HepG2 (cell line): Measurements from ENCODE around the gene MTSS2. TPM values are rescaled to one million over a fixed set of nuclear protein-coding genes. Genes with fewer than 3 reads are reported as not detected.

Experiments
- CBFB ChIP-seq: sonication (generic); formaldehyde crosslinking; IDR thresholded peaks from 2 replicates; pipeline ENCODE4 v1.4.0; 2020; ENCODE audit warnings: missing genetic modification reagents
- CBX5 ChIP-seq: sonication (generic); formaldehyde crosslinking; IDR thresholded peaks from 2 replicates; pipeline ENCODE4 v1.4.0; 2020; ENCODE audit warnings: missing genetic modification reagents, borderline replicate concordance
- DBP ChIP-seq: sonication (generic); formaldehyde crosslinking; IDR thresholded peaks from 2 replicates; pipeline ENCODE4 v1.4.0; 2020; ENCODE audit warnings: missing genetic modification reagents; ENCODE audit errors: not compliant biosample characterization
- MIER2 ChIP-seq: IDR thresholded peaks from 2 replicates; pipeline ENCODE4 v1.6.1; 2016; ENCODE audit warnings: missing biosample characterization, missing genetic modification reagents
- PHF8 ChIP-seq: sonication (generic); formaldehyde crosslinking; IDR thresholded peaks from 2 replicates; pipeline ENCODE4 v1.5.0; 2020; ENCODE audit warnings: missing genetic modification reagents
- RERE ChIP-seq: IDR thresholded peaks from 2 replicates; pipeline ENCODE4 v1.6.1; 2016; ENCODE audit warnings: low read depth, missing genetic modification reagents, missing compliant biosample characterization
- RFX1 ChIP-seq: fragments of 450-650 bp; IDR thresholded peaks from 2 replicates; pipeline ENCODE4 v1.6.1; 2017
- SRSF4 ChIP-seq: fragments of 200-400 bp; formaldehyde crosslinking; IDR thresholded peaks from one replicate; pipeline ENCODE4 v1.6.1; 2018; ENCODE audit warnings: mild to moderate bottlenecking, low read depth, low read length, moderate library complexity; ENCODE audit not compliant: poor library complexity, severe bottlenecking
- THAP11 ChIP-seq: IDR thresholded peaks from 2 replicates; pipeline ENCODE4 v1.6.1; 2016; ENCODE audit warnings: missing biosample characterization, missing genetic modification reagents
- ZFP36L1 ChIP-seq: sonication (generic); formaldehyde crosslinking; IDR thresholded peaks from 2 replicates; pipeline ENCODE4 v1.8.0; 2022; ENCODE audit warnings: mild to moderate bottlenecking, missing genetic modification reagents, moderate library complexity
- ZFP41 ChIP-seq: sonication (generic); formaldehyde crosslinking; IDR thresholded peaks from 2 replicates; pipeline ENCODE4 v1.4.0; 2020; ENCODE audit warnings: mild to moderate bottlenecking, missing genetic modification reagents, borderline replicate concordance
- ZMAT5 ChIP-seq: sonication (generic); formaldehyde crosslinking; IDR thresholded peaks from 2 replicates; pipeline ENCODE4 v1.5.0; 2020; ENCODE audit warnings: mild to moderate bottlenecking, low read depth, missing genetic modification reagents, borderline replicate concordance
- ZNF281 ChIP-seq: sonication (generic); formaldehyde crosslinking; IDR thresholded peaks from 2 replicates; pipeline ENCODE4 v1.4.0; 2020; ENCODE audit warnings: missing genetic modification reagents, borderline replicate concordance
- ZNF720 ChIP-seq: sonication (generic); formaldehyde crosslinking; IDR thresholded peaks from 2 replicates; pipeline ENCODE4 v1.4.0; 2020; ENCODE audit warnings: missing genetic modification reagents
- ZSCAN31 ChIP-seq: sonication (generic); formaldehyde crosslinking; IDR thresholded peaks from 2 replicates; pipeline ENCODE4 v1.5.0; 2020; ENCODE audit warnings: low read depth, mild to moderate bottlenecking, missing genetic modification reagents
- polyA plus RNA-seq, 8 experiments: library from polyadenylated mRNA; depleted of rRNA in 3 of 8; stranded (reverse) in 7 of 8; unstranded in 1 of 8; fragments of >200 nt; fragmentation: Illumina TruSeq in 4 of 8; extraction: Trizol in 4 of 8; gene quantifications; 2 replicates each; pipeline versions ENCODE4 v1.2.1 to v1.2.3, GENCODE V29; 2011 to 2016; ENCODE audit warnings: low read depth in 4 of 8, missing spikeins in 1 of 8, mixed read lengths in 1 of 8; ENCODE audit not compliant: insufficient read depth in 1 of 8
- total RNA-seq, 5 experiments: library from RNA; depleted of rRNA; stranded (reverse); fragments of >200 nt; fragmentation: Illumina TruSeq; extraction: Trizol; gene quantifications; 2 replicates each; pipeline ENCODE4 v1.2.3, GENCODE V29; 2016; ENCODE audit warnings: low read depth in 1 of 5
- TF ChIP-seq, protein P1 (sequence below): sonication (generic); formaldehyde crosslinking; IDR thresholded peaks from 2 replicates; pipeline ENCODE4 v1.9.0; 2021; ENCODE audit warnings: missing genetic modification reagents, borderline replicate concordance

Gene MTSS2
- total and polyA plus RNA-seq, 2 of the 13 experiments (the other 11 are each of a cell fraction or from before 2014, with no cell fraction given): 132 to 242 TPM

DNA sequence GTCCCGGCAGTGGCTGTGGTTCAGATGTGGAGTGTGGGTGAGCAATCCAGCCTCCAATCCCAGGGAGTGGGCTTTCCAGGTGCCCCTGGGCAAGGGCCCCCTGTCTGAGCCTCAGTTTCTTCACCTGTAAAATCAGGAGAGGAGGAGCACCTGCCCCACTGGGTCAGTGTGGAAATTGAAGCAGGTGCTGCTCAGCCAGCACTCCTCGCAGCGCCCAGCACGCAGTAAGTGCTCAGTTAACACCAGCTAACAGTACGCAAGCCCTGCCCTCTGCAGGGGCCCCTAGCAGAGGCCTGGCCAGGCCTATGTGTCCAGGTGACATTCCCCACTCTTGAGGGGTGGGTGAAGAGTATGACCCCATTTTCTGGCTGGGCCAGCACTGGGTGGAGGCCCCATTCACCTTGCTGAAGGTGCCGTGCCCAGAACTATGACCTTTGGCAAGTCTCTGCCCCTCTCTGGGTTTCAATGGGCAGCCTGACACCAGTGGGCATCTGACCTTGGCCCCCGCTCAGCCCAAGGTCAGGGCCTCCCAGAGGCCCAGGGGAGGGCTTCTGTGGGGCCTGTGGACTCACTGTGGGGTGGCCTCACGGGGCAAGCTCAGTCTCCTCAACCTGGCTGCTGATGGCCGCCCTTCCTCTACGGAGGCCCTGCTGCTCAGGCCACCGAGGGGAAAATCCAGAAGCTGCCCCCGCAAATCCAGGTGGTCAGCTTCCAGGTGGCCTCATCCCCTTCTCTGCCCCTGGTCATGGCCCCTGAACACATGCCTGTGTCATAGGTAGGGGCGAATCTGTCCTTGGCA is 2.5 kb downstream of the MTSS2 start (continued):
- TF ChIP-seq RERE (CRISPR knock-in tag) (no peak), ZFP36L1 (CRISPR knock-in tag) (no peak), ZNF720 (CRISPR knock-in tag) (no peak), ZMAT5 (no peak), ZFP41 (no peak), PHF8 (CRISPR knock-in tag) (peak; percentile 57), RFX1 (no peak), DBP (CRISPR knock-in tag) (no peak), ZSCAN31 (CRISPR knock-in tag) (no peak), CBFB (no peak), SRSF4 (no peak), MIER2 (CRISPR knock-in tag) (no peak), CBX5 (CRISPR knock-in tag) (peak; percentile 9; the same call in 1 of the 2 replicates), THAP11 (CRISPR knock-in tag) (0 out of 2 replicates have a peak, but pooled peaks have one; percentile 23), ZNF281 (no peak; the same call in 1 of the 2 replicates)
- TF ChIP-seq, protein P1, sequence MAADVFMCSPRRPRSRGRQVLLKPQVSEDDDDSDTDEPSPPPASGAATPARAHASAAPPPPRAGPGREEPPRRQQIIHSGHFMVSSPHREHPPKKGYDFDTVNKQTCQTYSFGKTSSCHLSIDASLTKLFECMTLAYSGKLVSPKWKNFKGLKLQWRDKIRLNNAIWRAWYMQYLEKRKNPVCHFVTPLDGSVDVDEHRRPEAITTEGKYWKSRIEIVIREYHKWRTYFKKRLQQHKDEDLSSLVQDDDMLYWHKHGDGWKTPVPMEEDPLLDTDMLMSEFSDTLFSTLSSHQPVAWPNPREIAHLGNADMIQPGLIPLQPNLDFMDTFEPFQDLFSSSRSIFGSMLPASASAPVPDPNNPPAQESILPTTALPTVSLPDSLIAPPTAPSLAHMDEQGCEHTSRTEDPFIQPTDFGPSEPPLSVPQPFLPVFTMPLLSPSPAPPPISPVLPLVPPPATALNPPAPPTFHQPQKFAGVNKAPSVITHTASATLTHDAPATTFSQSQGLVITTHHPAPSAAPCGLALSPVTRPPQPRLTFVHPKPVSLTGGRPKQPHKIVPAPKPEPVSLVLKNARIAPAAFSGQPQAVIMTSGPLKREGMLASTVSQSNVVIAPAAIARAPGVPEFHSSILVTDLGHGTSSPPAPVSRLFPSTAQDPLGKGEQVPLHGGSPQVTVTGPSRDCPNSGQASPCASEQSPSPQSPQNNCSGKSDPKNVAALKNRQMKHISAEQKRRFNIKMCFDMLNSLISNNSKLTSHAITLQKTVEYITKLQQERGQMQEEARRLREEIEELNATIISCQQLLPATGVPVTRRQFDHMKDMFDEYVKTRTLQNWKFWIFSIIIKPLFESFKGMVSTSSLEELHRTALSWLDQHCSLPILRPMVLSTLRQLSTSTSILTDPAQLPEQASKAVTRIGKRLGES (CRISPR knock-in tag): peak; percentile 46; the same call in 1 of the 2 replicates
